Endothelial cell of hepatic sinusoid (primary cell): ENCODE data around the gene MMP11.
"Not testable (repeated sequence)": the region's sequence is repeated elsewhere in the genome, so short reads cannot be mapped to it uniquely, and the experiment has no call there.

Experiments
- in situ Hi-C: cut with HindIII; loops from 2 replicates; pipeline ENCODE4 v1.10.0; 2017; ENCODE audit warnings: low sequenced_read_pairs

The MMP11 gene

DNA sequence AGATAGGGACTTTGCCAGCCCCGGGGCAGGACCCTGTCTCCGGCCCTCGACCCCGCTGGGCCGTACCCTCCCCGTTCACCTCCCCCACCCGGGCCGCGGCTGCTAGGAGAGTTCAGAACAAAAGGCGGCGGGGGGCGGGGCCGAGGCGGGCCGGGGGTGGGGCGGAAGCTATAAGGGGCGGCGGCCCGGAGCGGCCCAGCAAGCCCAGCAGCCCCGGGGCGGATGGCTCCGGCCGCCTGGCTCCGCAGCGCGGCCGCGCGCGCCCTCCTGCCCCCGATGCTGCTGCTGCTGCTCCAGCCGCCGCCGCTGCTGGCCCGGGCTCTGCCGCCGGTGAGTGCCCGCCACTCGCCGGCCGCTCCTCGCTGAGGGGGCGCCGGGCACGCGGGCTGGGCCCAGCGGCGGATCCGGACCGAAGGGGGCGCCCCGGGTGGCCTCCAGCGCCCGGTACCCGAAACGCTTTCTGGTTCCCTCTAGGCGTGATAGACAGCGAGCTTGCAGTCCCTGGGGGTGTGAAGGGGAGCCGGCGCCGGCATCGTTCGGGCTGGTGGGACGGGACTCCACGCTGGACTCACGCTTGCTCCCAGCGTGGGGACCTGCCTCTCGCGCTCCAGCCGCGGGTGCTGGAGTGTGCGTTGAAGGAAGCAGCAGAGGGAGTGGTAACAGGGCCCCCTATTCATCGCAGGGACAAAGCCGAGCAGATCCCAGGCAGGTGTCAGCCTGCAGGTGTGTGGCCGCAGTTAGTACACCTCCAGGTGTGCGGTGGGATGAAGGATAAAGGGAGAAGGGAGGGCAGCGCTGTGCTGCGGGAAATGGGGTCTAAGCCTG, at the start of gene MMP11:
TSS of gene MMP11 (plus strand) at position 201 of the 825 bp plus-strand sequence. CDS start at position 223, 22 bp downstream.
- in situ Hi-C loops, result no loop called here

DNA sequence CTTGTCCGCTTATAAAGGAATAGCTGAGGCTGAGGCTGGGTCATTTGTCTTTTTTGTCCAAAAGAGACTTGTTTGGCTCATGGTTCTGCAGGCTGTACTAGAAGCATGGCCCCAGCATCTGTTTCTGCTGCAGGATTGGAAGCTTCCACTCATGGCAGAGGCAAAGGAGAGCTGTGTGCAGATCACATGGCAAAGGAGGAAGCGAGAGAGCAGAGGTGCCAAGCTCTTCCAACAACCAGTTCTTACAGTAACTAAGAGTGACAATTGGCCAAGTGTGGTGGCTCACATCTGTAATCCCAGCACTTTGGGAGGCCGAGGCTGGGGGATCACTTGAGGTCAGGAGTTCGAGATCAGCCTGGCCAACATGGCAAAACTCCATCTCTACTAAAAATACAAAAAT, 44.5 kb upstream of the MMP11 start:
- in situ Hi-C loops, result not testable (repeated sequence)

- in situ Hi-C loops, result no loop called here
Observed at GRCh38 chr22:23737696-23738095, 35.0 kb upstream of the MMP11 start.

- in situ Hi-C loops, result no loop called here
Observed at GRCh38 chr22:23742505-23743264, 30.0 kb upstream of the MMP11 start.

DNA sequence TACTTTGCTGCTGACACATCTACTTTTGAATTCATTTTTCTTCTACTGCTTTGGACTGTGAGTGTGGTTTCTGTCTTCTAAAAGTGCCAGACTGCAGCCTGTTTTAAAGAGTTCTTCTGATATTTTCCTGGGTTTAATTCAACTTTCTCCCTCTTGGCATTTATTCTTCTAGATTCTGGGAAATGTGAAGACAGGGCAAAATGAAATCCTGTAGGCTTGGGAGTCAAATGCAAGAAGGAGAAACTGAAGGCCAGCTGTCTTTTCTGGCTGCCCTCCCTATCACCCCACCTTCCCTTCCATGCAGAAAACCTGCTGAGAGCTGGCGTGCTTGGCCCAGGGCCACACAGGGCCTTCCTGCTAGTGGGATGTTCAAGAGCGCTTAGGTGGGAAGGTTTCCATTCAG, 29.3 kb upstream of the MMP11 start:
- in situ Hi-C loops, result no loop called here

GRCh38 chr22:23744001-23744400, 28.6 kb upstream of the MMP11 start:
- in situ Hi-C loops, result no loop called here

DNA sequence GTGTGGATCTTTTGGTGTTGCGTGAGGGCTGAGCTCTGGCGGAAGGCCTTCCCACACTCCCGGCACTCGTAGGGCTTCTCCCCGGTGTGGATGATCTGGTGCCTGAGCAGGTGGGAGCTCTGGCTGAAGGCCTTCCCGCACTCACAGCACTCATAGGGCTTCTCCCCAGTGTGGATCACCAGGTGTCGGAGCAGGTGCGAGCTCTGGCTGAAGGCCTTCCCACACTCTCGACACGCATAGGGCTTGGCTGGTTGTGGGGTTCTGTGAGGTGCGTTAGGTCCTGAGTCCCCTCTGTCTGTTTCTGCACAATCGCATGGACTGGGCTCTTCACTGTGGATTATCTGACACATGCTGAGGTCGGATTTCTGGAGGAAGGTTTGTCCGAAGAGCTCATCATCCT, 28.2 kb upstream of the MMP11 start:
- in situ Hi-C loops, result no loop called here

DNA sequence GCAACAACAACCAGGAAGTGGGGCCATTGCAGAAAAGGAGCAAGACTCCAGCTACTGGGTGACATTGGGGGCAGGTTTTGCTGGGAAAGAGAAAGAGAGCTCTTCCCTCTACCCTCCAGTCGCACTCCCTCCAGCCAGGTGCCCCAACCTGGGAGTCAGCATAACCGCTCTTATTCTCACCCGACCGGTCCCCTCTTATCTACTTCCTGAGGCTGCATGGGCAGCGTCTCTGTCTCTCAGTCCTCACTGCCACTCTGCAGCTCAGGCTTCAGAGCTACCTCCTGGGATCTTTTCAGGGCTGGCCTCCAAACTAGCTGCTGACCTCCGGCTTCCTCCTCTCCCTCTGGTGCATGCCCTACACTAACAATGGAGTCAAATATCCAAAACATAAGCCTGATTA, 26.9 kb upstream of the MMP11 start:
- in situ Hi-C loops, result no loop called here

- in situ Hi-C loops, result no loop called here
Observed at GRCh38 chr22:23749841-23750301, 22.8 kb upstream of the MMP11 start.

DNA sequence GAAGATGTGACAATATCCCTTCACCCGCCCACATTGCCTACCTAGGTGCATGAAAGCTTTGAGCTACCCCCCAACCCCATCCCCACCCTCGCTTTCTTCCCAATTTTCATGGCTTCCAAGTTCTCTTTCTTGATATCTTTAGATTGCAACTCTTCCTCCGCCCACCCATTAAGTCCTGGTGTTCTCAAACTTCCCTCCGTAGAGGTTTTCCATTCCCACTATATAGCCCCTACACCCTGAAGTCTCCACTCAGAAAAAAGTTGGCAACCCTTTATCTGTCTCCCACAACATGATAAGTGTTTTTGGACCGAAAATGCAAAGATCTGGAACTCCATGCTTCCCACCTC, 22.3 kb upstream of the MMP11 start:
- in situ Hi-C loops, result no loop called here

DNA sequence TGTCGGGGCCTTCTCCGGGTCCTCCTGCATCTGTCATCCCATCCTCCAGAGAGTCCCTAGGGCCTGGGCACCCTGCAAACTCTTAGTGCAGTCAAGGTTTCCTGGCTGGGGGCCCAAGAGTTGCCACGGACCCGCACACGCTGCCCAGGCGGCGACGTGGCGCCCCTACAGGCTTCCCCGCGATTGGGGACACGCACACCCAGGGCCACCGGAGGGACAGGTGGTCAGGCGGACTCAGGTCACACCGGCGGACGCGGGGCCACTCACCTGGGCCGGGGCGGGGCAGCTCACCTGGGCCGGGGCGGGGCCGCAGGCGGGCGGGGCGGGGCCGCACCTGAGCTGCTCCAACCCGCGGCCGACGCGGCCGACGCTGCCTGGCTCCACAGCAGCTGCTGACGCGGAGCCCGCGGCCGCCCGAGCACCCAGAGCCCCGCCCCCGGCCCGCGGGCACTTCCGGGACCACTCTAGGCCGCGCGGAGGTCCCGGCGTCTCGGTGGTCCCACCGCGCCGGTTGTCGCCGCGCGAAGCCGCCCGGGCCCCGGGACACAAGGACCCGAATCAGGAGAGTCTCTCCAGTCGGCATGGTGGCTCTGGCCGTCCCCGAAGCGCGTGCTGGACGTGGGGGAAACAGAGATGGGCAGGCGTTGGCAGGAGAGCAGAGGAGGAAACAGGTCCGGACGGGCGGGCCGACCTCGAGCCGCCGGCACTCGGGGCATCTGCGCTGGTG, 21.8 kb upstream of the MMP11 start, which contains the start of gene ZNF70:
TSS of gene ZNF70 (minus strand) at position 399 of the 727 bp plus-strand sequence. CDS start 5,972 bp downstream, outside the sequence.
- in situ Hi-C loops, result no loop called here

- in situ Hi-C loops, result no loop called here
Observed at GRCh38 chr22:23751441-23751996, 21.1 kb upstream of the MMP11 start.

- in situ Hi-C loops, result no loop called here
Observed at GRCh38 chr22:23752090-23752691, 20.5 kb upstream of the MMP11 start.

- in situ Hi-C loops, result no loop called here
Observed at GRCh38 chr22:23752750-23753149, 19.9 kb upstream of the MMP11 start.

DNA sequence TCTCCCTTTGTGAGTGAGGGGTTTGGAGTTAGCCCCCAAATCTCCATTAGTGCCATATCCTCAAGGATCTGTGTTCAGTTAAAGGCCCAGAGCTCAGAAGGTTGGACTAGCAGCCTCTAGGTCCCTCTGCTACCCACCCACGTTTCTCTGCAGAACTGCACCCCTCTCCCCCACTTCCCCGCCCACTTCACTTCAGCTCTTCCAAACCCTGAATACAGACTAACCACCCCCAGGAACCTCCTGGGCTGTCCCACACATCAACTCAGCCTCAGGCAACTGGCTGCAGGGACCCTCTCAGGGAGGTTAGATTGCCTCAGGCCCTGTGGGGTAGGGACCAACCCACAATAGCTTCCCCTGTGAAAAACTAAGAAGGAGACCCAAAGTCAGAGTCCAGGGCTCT, 19.3 kb upstream of the MMP11 start:
- in situ Hi-C loops, result no loop called here

DNA sequence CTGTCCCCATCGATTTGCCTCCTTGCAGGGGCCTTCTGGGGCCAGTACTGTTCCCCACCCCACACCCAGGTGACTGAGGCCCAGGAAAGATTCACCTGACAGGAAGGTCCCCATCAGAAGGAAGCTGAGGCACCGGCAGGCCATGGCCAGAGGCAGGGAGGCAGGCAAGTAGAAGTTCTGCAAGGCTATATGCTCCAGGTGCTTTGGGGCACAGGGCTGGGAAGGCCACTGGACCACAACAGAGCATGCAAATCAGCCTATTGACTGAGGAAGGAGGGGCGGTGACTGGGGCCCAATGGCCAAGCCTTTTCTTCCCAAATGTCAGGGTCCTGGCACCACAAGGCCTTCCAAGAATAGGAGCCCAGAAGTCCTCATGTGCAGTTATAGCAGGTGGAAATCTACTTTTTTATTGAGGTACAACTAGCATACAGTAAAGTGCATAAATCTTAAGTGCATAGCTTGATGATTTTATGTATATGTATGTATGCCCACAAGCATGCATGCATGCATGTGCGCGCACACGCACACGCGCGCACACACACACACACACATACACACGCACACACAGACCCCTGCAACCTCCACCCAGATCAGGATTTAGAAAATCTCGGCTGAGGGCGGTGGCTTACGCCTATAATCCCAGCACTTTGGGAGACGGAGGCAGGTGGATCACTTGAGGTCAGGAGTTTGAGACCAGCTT, 18.3 kb upstream of the MMP11 start, which contains the start of gene VPREB3:
TSS of gene VPREB3 (minus strand) at position 206 of the 700 bp plus-strand sequence. CDS start at position 144, 62 bp downstream.
- in situ Hi-C loops, result no loop called here

GRCh38 chr22:23754980-23755636, 17.5 kb upstream of the MMP11 start:
- in situ Hi-C loops, result no loop called here

GRCh38 chr22:23755711-23756110, 16.9 kb upstream of the MMP11 start:
- in situ Hi-C loops, result no loop called here

DNA sequence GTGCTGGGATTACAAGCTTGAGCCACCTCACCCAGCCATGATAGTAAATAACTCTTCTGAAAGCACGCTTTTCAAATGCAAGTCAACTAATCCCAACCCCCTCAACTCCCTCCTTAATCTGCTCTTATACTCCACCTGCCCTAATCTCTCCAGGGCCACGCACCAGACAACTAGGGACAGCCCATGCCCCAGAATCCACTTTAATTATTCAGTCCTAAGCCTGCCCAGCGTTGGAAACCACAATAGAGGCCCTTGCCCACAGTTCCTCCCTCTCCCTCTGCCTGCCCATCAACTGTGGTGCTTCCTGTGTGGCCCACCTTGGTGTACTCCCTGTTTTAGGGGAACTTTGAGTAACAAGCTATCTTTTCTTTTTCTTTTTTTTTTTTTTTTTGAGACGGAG, 15.8 kb upstream of the MMP11 start:
- in situ Hi-C loops, result no loop called here
